ENCODE measurements around the gene EREG.
"Not testable (repeated sequence)": the region's sequence is repeated elsewhere in the genome, so short reads cannot be mapped to it uniquely, and the experiment has no call there.

Gene EREG

DNA sequence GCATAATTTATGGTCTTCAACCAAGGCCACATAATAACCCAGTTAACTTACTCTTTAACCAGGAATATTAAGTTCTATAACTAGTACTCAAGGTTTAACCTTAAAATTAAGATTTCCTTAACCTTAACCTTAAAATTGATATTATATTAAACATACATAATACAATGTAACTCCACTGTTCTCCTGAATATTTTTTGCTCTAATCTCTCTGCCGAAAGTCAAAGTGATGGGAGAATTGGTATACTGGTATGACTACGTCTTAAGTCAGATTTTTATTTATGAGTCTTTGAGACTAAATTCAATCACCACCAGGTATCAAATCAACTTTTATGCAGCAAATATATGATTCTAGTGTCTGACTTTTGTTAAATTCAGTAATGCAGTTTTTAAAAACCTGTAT lies 22.8 kb downstream of the EREG start:
- no peaks in the 10 kb centered on the region for H3K36me3 Mint-ChIP-seq

DNA sequence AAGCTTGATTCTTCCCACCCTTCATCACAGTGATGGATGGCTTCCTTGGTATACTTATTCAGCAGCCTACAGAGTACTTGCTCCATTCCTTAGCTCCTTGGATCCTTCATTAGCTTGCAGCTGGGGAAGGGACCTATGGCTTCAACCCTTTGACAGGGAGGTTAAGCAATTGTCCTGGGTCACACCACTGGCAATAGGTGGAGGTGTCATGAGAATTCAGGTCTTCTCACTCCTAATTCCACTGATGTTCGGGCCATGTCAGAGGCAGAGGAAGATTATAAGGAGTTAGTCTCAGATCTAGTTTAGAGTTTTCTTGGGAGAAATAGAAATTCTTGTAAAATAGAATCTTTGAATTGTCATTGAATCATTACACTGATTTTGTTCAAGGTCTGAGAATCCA lies 24.5 kb downstream of the EREG start:
- Mint-ChIP-seq H3K4me3 (no peak overlapping the region), H3K4me1 (no peaks in the 10 kb centered on the region), H3K27me3 (no peaks in the 10 kb centered on the region), H3K9me3 (no peaks in the 10 kb centered on the region), H3K27ac (no peak overlapping the region), H3K36me3 (no peaks in the 10 kb centered on the region)
- DNase-seq (no peak), ATAC-seq (replicated peaks) (no peak)

More for the DNA sequence above, 22.8 kb downstream of the EREG start:
- ATAC-seq (replicated peaks), result no peak
- DNase-seq, result no peak
- no peak overlapping the region for H3K4me3 Mint-ChIP-seq
- no peak overlapping the region for H3K27ac Mint-ChIP-seq
- no peaks in the 10 kb centered on the region for H3K4me1 Mint-ChIP-seq
- no peaks in the 10 kb centered on the region for H3K27me3 Mint-ChIP-seq
- no peaks in the 10 kb centered on the region for H3K9me3 Mint-ChIP-seq

DNA sequence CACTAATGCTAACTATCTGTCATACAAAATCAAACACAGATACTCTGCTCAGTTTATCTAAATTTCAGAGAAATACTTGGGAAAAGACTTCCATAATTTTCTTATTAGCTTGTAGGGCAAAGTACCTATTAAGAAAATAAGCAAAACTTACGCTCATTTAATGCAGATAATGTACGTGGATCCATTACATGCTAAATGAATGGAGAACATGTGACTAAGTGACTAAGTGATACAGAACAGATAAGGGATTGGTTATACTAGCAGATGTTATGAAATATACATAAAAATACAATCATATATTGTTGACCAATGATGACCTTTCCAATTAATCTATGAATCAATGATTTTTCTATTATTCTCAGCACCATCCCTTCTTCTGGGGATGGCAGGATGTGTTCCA lies 25.7 kb downstream of the EREG start:
- ATAC-seq (replicated peaks), result no peak
- no peaks in the 10 kb centered on the region for H3K27me3 Mint-ChIP-seq
- no peaks in the 10 kb centered on the region for H3K4me1 Mint-ChIP-seq
- H3K4me3 Mint-ChIP-seq, result no peak overlapping the region
- H3K9me3 Mint-ChIP-seq, result no peaks in the 10 kb centered on the region
- no peak overlapping the region for H3K27ac Mint-ChIP-seq
- H3K36me3 Mint-ChIP-seq, result no peaks in the 10 kb centered on the region
- no peak for DNase-seq

DNA sequence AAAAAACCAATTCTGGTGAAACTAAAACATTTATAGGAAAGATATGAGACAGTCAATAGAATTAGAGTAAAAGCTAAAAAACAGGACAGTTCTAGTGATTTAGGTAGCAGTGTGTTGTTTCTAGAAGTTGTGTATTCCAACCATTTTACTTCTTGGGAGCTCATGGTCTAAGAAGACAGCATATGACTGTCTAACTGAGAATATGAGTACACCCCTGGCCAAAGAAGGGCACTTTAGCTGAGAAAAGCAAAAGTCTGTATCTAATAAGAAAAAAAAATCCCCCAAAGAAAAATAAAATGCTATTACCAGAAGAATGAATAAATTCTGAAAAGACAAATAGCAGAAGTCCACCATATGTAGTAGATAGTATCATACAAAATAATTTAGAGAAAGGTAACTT lies 26.4 kb downstream of the EREG start:
- ATAC-seq (replicated peaks), result no peak
- H3K4me3 Mint-ChIP-seq, result no peak overlapping the region

DNA sequence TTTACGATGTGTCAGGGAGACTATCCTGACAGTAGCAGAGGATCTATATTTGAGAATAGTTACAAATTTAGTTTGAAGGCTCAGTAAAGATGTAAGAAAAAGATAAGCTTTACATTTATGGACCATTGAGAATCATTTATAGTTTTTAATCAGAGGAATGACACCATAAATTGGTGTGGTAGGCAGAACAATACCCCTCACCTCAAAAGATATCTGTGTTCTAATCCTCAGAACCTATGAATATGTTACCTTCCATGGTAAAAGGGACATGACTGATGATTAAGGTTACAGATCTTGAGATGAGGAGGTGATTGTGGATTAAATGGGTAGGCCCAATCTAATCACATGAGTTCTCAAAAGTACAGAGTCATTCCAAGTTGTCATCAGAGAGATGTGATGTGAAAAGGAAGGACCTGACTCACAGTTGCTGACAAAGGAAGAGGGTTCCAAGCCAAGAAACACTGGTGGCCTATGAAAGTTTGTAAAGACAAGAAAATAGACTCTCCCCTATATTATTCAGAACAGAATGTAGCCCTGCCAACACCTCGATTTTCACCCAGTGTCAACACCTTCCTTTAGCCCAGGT lies 27.0 kb downstream of the EREG start:
- no peak for ATAC-seq (replicated peaks)
- Mint-ChIP-seq H3K9me3 (no peaks in the 10 kb centered on the region), H3K27ac (no peak overlapping the region), H3K4me1 (no peaks in the 10 kb centered on the region), H3K27me3 (no peaks in the 10 kb centered on the region), H3K36me3 (no peaks in the 10 kb centered on the region), H3K4me3 (no peak overlapping the region)
- DNase-seq, result no peak

More for the DNA sequence above, 26.4 kb downstream of the EREG start:
- Mint-ChIP-seq H3K4me1 (no peaks in the 10 kb centered on the region), H3K27ac (no peak overlapping the region), H3K27me3 (no peaks in the 10 kb centered on the region), H3K9me3 (no peaks in the 10 kb centered on the region), H3K36me3 (no peaks in the 10 kb centered on the region)
- no peak for DNase-seq

DNA sequence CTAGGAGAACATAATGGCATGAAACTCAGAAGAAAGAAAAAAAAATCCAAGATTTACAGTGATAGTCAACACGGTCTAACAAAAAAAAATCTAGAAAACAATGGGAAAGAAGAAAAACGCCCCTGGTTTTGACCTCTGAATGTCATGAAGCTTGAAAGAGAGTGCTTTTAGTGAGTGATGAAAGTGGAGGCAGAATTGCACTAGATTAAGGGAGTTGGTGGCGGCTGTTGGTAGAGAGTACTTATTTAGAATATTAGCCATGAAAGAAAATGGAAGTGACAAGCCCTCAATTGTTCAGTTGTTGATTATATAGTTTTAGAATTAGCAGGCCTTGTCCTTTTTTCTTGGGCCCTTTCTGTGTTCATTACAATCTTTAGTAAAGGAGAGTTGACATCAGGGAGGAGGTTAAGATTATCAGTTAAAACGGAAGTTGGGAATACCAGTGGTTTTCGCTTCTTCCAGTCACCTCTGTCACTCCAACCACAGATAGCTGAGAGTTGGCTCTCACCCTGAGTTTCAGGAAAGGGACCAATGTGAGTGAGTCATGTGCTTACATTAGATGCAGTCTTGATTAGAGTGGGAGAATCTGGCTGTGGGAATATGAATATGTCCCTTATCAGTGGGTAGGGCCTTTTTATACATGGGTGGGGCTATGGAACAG lies 29.7 kb downstream of the EREG start:
- no peaks in the 10 kb centered on the region for H3K27me3 Mint-ChIP-seq
- H3K27ac Mint-ChIP-seq, result no peak overlapping the region
- no peak for ATAC-seq (replicated peaks)
- H3K36me3 Mint-ChIP-seq, result no peaks in the 10 kb centered on the region
- no peak for DNase-seq
- no peak overlapping the region for H3K4me3 Mint-ChIP-seq
- H3K9me3 Mint-ChIP-seq, result no peaks in the 10 kb centered on the region
- H3K4me1 Mint-ChIP-seq, result peaks cover 4 to 6% of the 10 kb centered on the region in 2 donors

DNA sequence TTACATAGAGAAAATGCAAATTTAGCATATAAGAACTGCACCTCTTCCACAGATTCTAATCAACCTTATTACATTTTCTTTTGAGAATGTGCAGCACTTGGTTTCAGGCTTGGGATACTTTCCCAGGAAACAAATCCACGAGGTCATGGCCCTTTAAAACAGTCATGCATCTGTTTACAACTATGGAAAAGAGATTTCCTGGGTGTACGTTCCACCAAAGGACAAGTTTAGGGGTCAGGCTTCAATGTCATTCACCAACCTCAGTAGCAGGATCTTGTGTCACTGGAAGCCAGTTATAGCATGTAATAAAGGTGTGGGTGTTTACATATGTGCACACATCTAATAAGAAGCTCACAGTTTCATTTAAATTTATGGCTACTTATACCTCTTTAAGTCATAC lies 30.7 kb downstream of the EREG start:
- no peak for DNase-seq
- no peak overlapping the region for H3K4me3 Mint-ChIP-seq
- H3K36me3 Mint-ChIP-seq, result no peaks in the 10 kb centered on the region
- H3K9me3 Mint-ChIP-seq, result no peaks in the 10 kb centered on the region
- H3K27ac Mint-ChIP-seq, result no peak overlapping the region
- H3K27me3 Mint-ChIP-seq, result no peaks in the 10 kb centered on the region
- H3K4me1 Mint-ChIP-seq, result peaks cover 4 to 6% of the 10 kb centered on the region in 2 donors
- no peak for ATAC-seq (replicated peaks)

DNA sequence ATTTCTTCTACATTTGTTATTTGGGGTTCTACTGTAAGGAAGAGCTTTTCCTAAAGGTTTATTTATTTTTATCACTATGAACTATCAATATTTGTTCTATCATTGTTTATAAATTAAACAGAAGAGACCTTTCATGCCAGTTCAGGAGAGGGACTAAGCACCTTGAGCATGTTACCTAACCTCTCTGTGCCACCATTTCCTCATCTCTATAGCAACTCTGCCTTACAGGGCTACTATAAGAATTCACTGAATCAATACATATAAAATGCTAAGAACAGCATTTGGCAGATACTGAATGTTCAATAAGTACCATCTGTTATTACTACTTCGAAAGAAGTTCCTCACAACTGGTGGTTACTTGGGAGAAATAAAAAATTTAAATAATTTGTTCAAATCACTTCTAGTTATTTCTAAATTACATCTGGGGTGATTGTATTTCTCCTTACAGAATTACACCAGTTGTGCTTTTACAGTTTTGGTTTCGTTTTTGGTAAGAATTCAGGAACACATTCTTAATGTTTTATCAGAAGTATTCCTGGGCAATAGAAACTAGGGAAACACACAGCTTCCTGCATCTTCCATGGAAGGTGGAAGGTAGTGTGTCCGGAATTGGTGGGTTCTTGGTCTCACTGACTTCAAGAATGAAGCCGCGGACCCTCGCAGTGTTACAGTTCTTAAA lies 32.9 kb downstream of the EREG start:
- Mint-ChIP-seq H3K4me1 (peaks cover 7 to 10% of the 10 kb centered on the region in 2 donors), H3K36me3 (no peaks in the 10 kb centered on the region), H3K27ac (peak overlapping the region; percentile 95), H3K4me3 (peak overlapping the region; percentile 97 to 99), H3K9me3 (no peaks in the 10 kb centered on the region), H3K27me3 (no peaks in the 10 kb centered on the region)
- peak; percentile 41 to 57 for ATAC-seq (replicated peaks)
- no peak for DNase-seq

DNA sequence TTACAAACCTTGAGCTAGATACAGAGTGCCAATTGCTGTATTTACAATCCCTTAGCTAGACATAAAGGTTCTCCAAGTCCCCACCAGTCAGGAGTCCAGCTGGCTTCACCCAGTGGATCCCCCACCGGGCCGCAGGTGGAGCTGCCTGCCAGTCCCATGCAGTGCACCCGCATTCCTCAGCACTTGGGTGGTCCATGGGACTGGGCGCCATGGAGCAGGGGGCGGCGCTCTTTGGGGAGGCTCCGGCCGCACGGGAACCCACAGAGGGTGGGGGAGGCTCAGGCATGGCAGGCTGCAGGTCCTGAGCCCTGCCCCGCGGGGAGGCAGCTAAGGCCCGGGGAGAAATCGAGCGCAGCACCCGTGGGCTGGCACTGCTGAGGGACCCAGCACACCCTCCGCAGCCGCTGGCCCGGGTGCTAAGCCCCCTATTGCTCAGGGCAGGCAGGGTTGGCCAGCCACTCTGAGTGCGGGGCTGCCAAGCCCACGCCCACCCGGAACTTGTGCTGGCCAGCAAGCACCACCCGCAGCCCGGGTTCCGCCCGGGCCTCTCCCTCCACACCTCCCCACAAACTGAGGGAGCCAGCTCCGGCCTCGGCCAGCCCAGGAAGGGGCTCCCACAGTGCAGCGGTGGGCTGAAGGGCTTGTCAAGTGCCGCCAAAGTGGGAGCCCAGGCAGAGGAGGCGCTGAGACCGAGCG lies 34.1 kb downstream of the EREG start:
- not testable (repeated sequence) for H3K9me3 Mint-ChIP-seq; H3K27me3 Mint-ChIP-seq; ATAC-seq (replicated peaks); DNase-seq; H3K36me3 Mint-ChIP-seq
- Mint-ChIP-seq H3K4me1 (peaks cover 11 to 19% of the 10 kb centered on the region in 2 donors), H3K4me3 (peak overlapping the region; percentile 97 to 99), H3K27ac (peak overlapping the region; percentile 95)

DNA sequence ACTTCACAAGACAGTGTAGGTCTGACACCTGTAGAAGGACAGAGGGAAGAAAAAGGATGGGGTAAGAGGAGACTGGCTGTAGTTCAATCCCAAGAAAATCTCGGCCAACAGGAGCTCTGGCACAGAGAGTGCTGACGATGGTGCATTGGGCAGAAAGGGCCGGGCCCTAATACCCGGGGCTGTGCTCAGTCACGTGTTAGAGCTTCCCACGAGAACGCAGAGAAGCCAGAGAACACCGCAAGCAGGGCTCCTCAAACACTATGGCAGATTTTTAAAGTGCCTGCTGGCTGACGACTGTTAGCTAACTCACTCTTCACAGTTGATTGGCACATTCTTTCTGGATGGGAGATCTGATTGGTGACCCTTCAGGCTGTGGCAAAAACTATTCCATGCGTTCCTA lies 35.5 kb downstream of the EREG start:
- Mint-ChIP-seq H3K9me3 (no peaks in the 10 kb centered on the region), H3K4me3 (no peak overlapping the region), H3K27me3 (no peaks in the 10 kb centered on the region), H3K4me1 (peaks cover 11 to 19% of the 10 kb centered on the region in 2 donors), H3K27ac (no peak overlapping the region), H3K36me3 (no peaks in the 10 kb centered on the region)
- ATAC-seq (replicated peaks) (no peak), DNase-seq (no peak)

DNA sequence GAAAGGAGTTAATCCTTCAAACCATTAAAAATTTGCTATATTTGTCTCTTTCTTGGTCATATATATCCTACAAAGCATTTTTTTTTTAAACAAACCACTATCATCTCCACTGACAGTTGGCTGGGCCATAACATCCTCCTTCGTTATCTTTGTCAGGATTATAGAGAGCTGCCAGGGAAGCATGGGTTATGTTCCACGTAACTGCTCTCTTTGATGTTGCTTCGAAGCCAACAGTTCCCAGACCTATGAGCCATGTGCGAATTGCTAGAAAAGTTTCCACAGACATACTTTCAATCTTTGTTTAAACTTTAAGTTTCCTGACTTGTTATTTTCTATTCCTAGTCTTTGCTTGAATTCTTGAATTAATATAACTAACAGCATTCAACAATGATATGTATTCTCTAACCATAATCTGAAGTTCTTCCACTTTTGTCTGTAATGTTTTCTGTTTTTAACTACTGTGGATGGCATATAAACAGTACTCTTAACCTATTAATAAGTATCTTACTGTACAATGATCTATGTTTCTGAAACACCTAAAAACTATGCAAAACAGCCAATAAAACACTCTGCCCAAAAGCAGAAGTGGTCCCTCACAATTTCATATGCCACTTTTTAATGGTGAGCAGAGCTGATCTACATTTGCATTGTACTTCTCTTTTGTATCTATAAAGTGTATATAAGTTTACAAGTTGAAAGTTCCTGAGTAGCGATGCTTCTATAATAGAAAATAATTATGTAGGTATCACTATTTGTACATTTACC lies 37.9 kb downstream of the EREG start:
- peak; percentile 94 to 95 for ATAC-seq (replicated peaks)

DNA sequence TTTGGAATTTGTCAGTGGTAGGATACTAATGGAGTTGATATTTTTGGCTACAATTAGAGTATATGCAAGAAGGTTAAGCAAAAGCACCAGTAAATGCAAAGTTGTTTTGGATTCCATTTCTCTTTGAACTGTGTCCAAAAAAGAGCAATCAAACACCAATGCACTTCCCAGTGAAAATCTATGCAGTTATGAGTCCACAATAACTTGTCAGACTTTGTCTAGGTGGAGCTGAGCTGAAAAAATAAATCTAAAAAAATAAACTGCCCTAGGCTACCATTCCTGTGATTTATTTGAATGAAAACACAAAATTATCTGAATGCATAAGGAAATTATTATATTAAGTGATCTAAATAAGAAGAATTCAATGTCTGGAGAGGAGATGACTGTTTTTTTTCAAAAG lies 42.9 kb downstream of the EREG start:
- no peaks in the 10 kb centered on the region for H3K9me3 Mint-ChIP-seq
- no peak overlapping the region for H3K27ac Mint-ChIP-seq
- ATAC-seq (replicated peaks) (no peak), DNase-seq (no peak)
- H3K27me3 Mint-ChIP-seq, result no peaks in the 10 kb centered on the region
- no peak overlapping the region for H3K4me3 Mint-ChIP-seq
- peaks cover 4 to 10% of the 10 kb centered on the region in 2 donors for H3K4me1 Mint-ChIP-seq
- no peaks in the 10 kb centered on the region for H3K36me3 Mint-ChIP-seq

More for the DNA sequence above, 37.9 kb downstream of the EREG start:
- H3K27me3 Mint-ChIP-seq, result no peaks in the 10 kb centered on the region
- no peaks in the 10 kb centered on the region for H3K36me3 Mint-ChIP-seq
- peaks cover 11 to 19% of the 10 kb centered on the region in 2 donors for H3K4me1 Mint-ChIP-seq
- no peaks in the 10 kb centered on the region for H3K9me3 Mint-ChIP-seq
- no peak overlapping the region for H3K4me3 Mint-ChIP-seq
- H3K27ac Mint-ChIP-seq, result peak overlapping the region; percentile 17
- no peak for DNase-seq

DNA sequence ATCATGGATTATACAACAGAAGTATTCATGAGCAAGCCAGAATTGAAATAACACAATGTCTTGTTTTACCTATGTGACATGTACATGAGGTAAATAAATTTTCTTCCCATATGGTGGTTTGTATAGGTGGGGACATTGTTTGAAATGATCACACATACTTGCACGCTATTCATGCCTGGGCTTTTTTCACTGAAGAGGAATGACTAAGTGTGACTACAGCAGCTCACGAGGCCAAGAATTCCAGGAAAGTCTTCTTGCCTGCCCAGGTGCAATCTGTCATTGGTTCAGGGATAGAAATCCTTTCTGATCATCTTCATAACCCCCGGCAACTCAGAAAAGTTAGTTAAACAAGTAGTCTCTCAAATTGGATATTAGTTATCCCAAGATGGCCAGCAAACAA lies 43.7 kb downstream of the EREG start:
- no peak for ATAC-seq (replicated peaks)
- peaks cover 0 to 2% of the 10 kb centered on the region in 2 donors for H3K4me1 Mint-ChIP-seq
- no peaks in the 10 kb centered on the region for H3K36me3 Mint-ChIP-seq
- DNase-seq, result no peak
- no peak overlapping the region for H3K27ac Mint-ChIP-seq
- no peak overlapping the region for H3K4me3 Mint-ChIP-seq
- peaks cover 0 to 2% of the 10 kb centered on the region in 2 donors for H3K9me3 Mint-ChIP-seq
- peaks cover 0 to 7% of the 10 kb centered on the region in 2 donors for H3K27me3 Mint-ChIP-seq

DNA sequence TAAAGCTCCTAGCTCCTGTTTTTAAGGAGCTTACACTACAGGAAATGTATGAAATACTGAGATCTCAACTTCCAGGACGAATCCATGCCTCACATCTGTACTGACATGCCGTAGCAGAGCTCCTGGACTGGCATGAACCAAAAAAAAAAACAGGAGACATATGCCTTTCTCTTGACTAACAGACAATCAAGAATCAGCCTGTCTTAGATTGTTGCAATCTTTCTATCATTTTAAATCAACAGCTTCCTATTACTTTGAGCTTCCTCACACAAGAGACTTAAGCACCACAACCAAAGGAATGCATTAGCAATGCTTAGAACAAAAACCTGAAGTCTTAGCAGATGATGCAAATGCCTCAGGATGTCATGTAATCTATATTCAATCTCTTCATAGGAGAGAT lies 45.3 kb downstream of the EREG start:
- no peaks in the 10 kb centered on the region for H3K36me3 Mint-ChIP-seq
- peaks cover 0 to 2% of the 10 kb centered on the region in 2 donors for H3K9me3 Mint-ChIP-seq
- H3K27ac Mint-ChIP-seq, result no peak overlapping the region
- no peak for DNase-seq
- peaks cover 4 to 16% of the 10 kb centered on the region in 2 donors for H3K27me3 Mint-ChIP-seq
- no peaks in the 10 kb centered on the region for H3K4me1 Mint-ChIP-seq
- no peak overlapping the region for H3K4me3 Mint-ChIP-seq
- ATAC-seq (replicated peaks), result no peak

All from stimulated activated naive B cell treated with anti-CD40 and anti-IgM and Interleukin-4, amounts not matched to agents 10 μg/mL and 1 μg/mL and 100 μg/mL, for 72 hours (primary cell).